Chondrocyte (in vitro differentiated cells): ENCODE data around the gene RHOT2. TPM values are rescaled to one million over a fixed set of nuclear protein-coding genes. Genes with fewer than 3 reads are reported as not detected.

Experiments used
- DNase-seq: peaks from one replicate; pipeline ENCODE4 v3.0.0; 2021; ENCODE audit warnings: mixed read lengths, low spot score
- H3K27ac Mint-ChIP-seq: one replicate; pipeline ENCODE4 v1.8.0; 2021; ENCODE audit warnings: mild to moderate bottlenecking, moderate library complexity, mixed read lengths; ENCODE audit not compliant: unreplicated experiment
- H3K27me3 Mint-ChIP-seq: 2 replicates; pipeline ENCODE4 v1.8.0; 2021; ENCODE audit warnings: low read depth, mixed read lengths
- H3K36me3 Mint-ChIP-seq: 2 replicates; pipeline ENCODE4 v1.8.0; 2021; ENCODE audit warnings: low read depth, mixed read lengths
- H3K4me1 Mint-ChIP-seq: 2 replicates; pipeline ENCODE4 v1.8.0; 2021; ENCODE audit warnings: low read depth, mild to moderate bottlenecking, mixed read lengths
- H3K4me3 Mint-ChIP-seq: one replicate; pipeline ENCODE4 v1.8.0; 2021; ENCODE audit warnings: mild to moderate bottlenecking, moderate library complexity, mixed read lengths; ENCODE audit not compliant: unreplicated experiment
- H3K9me3 Mint-ChIP-seq: 2 replicates; pipeline ENCODE4 v1.8.0; 2021; ENCODE audit warnings: low read depth, mixed read lengths
- CTCF ChIP-seq: fragments of 200-600 bp; sonication (generic); IDR thresholded peaks from 2 replicates; pipeline ENCODE4 v1.5.0; 2021; ENCODE audit warnings: antibody characterized with exemption, mild to moderate bottlenecking, moderate library complexity
- total RNA-seq: library from RNA; stranded (reverse); gene quantifications from 3 replicates; pipeline ENCODE4 v1.2.1, GENCODE V29; 2021

RHOT2 gene
- total RNA-seq, 1 donor from 2014 or later, result 101 TPM

- H3K27ac Mint-ChIP-seq, result peak overlapping the region; percentile 86
- H3K36me3 Mint-ChIP-seq, result no peaks in the 10 kb centered on the region
- no peaks in the 10 kb centered on the region for H3K27me3 Mint-ChIP-seq
- peak; percentile 66 for TF ChIP-seq CTCF
- peak overlapping the region; percentile 77 for H3K4me3 Mint-ChIP-seq
- no peak for DNase-seq
- H3K4me1 Mint-ChIP-seq, result peaks cover 12% of the 10 kb centered on the region
- H3K9me3 Mint-ChIP-seq, result no peaks in the 10 kb centered on the region
Measured at GRCh38 chr16:648071-648780, 19.7 kb upstream of the RHOT2 start.

- TF ChIP-seq CTCF, result no peak
- no peak for DNase-seq
- no peaks in the 10 kb centered on the region for H3K36me3 Mint-ChIP-seq
- H3K27ac Mint-ChIP-seq, result peak within 1 kb of the TSS; percentile 86
- H3K27me3 Mint-ChIP-seq, result no peaks in the 10 kb centered on the region
- H3K9me3 Mint-ChIP-seq, result no peaks in the 10 kb centered on the region
- H3K4me1 Mint-ChIP-seq, result peaks cover 12% of the 10 kb centered on the region
- peak within 1 kb of the TSS; percentile 77 for H3K4me3 Mint-ChIP-seq
Measured at GRCh38 chr16:648781-649589, 18.9 kb upstream of the RHOT2 start, which contains the start of gene WDR90. WDR90 (plus strand) TSS chr16:649365; CDS start chr16:649417, 52 bp downstream.

GRCh38 chr16:649631-650030, 18.3 kb upstream of the RHOT2 start:
- Mint-ChIP-seq H3K27me3 (no peaks in the 10 kb centered on the region), H3K4me3 (peak overlapping the region; percentile 60), H3K4me1 (peaks cover 12% of the 10 kb centered on the region), H3K36me3 (no peaks in the 10 kb centered on the region), H3K9me3 (no peaks in the 10 kb centered on the region), H3K27ac (no peak overlapping the region)
- no peak for DNase-seq
- no peak for TF ChIP-seq CTCF

GRCh38 chr16:651844-652243, 16.1 kb upstream of the RHOT2 start:
- H3K4me3 Mint-ChIP-seq, result no peak overlapping the region
- no peaks in the 10 kb centered on the region for H3K9me3 Mint-ChIP-seq
- H3K27ac Mint-ChIP-seq, result no peak overlapping the region
- TF ChIP-seq CTCF, result no peak
- DNase-seq, result no peak
- H3K4me1 Mint-ChIP-seq, result peaks cover 12% of the 10 kb centered on the region
- no peaks in the 10 kb centered on the region for H3K27me3 Mint-ChIP-seq
- no peaks in the 10 kb centered on the region for H3K36me3 Mint-ChIP-seq

- TF ChIP-seq CTCF, result no peak
- Mint-ChIP-seq H3K36me3 (no peaks in the 10 kb centered on the region), H3K4me1 (peaks cover 12% of the 10 kb centered on the region), H3K27ac (no peak overlapping the region), H3K4me3 (no peak overlapping the region), H3K9me3 (no peaks in the 10 kb centered on the region), H3K27me3 (no peaks in the 10 kb centered on the region)
- no peak for DNase-seq
Measured at GRCh38 chr16:652454-653305, 15.3 kb upstream of the RHOT2 start.
